Measurements from ENCODE around the gene JAM3. TPM values are rescaled to one million over a fixed set of nuclear protein-coding genes. Genes with fewer than 3 reads are reported as not detected.

JAM3 gene
- total RNA-seq, 1 donor from 2014 or later, result 101 TPM

DNA sequence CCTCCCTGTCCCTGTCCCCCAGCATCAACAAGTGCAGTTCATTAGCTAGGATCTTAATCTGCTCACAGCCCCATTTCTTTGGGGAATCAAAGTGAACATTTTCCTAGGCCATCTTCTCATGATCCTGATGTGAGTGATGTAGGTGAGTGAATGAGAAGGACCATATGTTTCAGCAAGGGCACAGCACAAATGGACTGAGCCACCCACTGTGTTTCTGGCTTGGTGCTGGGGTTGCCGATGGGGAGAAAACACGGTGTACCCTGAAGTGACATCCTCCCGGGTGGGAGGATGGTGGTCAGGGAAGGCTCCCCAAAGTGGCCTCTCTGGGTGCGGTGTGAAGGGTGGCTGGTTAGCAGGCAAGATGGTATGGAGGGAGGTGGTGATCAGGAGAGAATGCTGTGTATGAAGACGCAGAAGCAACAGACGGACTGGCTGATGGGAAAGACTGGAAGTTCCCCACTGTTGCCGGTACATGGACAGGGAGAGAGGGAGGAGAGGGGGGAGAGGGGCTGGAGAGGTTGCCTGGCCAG, 72.2 kb downstream of the JAM3 start:
- Mint-ChIP-seq H3K27me3 (ENCODE audit: unreplicated experiment) (peaks cover 12% of the 10 kb centered on the region), H3K4me3 (ENCODE audit: unreplicated experiment) (no peak overlapping the region), H3K27ac (ENCODE audit: unreplicated experiment) (no peak overlapping the region), H3K9me3 (ENCODE audit: unreplicated experiment) (peaks cover 11% of the 10 kb centered on the region), H3K36me3 (ENCODE audit: unreplicated experiment) (peaks cover 33% of the 10 kb centered on the region), H3K4me1 (ENCODE audit: low read depth, unreplicated experiment) (peaks cover 9% of the 10 kb centered on the region)
- DNase-seq, result no peak
- no peak for TF ChIP-seq CTCF (IDR thresholded peaks at IDR 0.05; ENCODE audit: partially characterized antibody, unreplicated experiment)

- no peak for DNase-seq
- Mint-ChIP-seq H3K27ac (ENCODE audit: unreplicated experiment) (no peak overlapping the region), H3K9me3 (ENCODE audit: unreplicated experiment) (peaks cover 8% of the 10 kb centered on the region), H3K27me3 (ENCODE audit: unreplicated experiment) (peaks cover 12% of the 10 kb centered on the region), H3K4me1 (ENCODE audit: low read depth, unreplicated experiment) (peaks cover 9% of the 10 kb centered on the region), H3K4me3 (ENCODE audit: unreplicated experiment) (no peak overlapping the region), H3K36me3 (ENCODE audit: unreplicated experiment) (peaks cover 33% of the 10 kb centered on the region)
- no peak for TF ChIP-seq CTCF (IDR thresholded peaks at IDR 0.05; ENCODE audit: partially characterized antibody, unreplicated experiment)
Measured at GRCh38 chr11:134142536-134142935, 73.7 kb downstream of the JAM3 start.

- peaks cover 11% of the 10 kb centered on the region for H3K27me3 Mint-ChIP-seq (ENCODE audit: unreplicated experiment)
- peaks cover 8% of the 10 kb centered on the region for H3K9me3 Mint-ChIP-seq (ENCODE audit: unreplicated experiment)
- no peak overlapping the region for H3K27ac Mint-ChIP-seq (ENCODE audit: unreplicated experiment)
- no peak for TF ChIP-seq CTCF (IDR thresholded peaks at IDR 0.05; ENCODE audit: partially characterized antibody, unreplicated experiment)
- peaks cover 33% of the 10 kb centered on the region for H3K36me3 Mint-ChIP-seq (ENCODE audit: unreplicated experiment)
- H3K4me1 Mint-ChIP-seq (ENCODE audit: low read depth, unreplicated experiment), result peaks cover 7% of the 10 kb centered on the region
- no peak overlapping the region for H3K4me3 Mint-ChIP-seq (ENCODE audit: unreplicated experiment)
- DNase-seq, result no peak
Measured at GRCh38 chr11:134143801-134144200, 74.9 kb downstream of the JAM3 start.

DNA sequence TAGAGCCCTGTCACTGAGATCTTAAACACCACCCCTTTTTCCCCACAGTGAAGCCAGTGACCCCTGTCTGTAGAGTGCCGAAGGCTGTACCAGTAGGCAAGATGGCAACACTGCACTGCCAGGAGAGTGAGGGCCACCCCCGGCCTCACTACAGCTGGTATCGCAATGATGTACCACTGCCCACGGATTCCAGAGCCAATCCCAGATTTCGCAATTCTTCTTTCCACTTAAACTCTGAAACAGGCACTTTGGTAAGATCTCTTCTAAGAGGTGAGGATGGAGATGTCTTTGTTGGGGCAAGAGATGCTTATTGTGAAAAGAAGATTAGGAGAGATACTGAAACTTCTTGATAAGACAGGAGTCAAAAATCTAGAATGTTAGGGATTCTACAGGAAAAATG, 75.9 kb downstream of the JAM3 start:
- no peak for TF ChIP-seq CTCF (IDR thresholded peaks at IDR 0.05; ENCODE audit: partially characterized antibody, unreplicated experiment)
- Mint-ChIP-seq H3K9me3 (ENCODE audit: unreplicated experiment) (peaks cover 8% of the 10 kb centered on the region), H3K27me3 (ENCODE audit: unreplicated experiment) (peaks cover 8% of the 10 kb centered on the region), H3K27ac (ENCODE audit: unreplicated experiment) (no peak overlapping the region), H3K4me1 (ENCODE audit: low read depth, unreplicated experiment) (peaks cover 2% of the 10 kb centered on the region), H3K4me3 (ENCODE audit: unreplicated experiment) (no peak overlapping the region), H3K36me3 (ENCODE audit: unreplicated experiment) (peaks cover 33% of the 10 kb centered on the region)
- no peak for DNase-seq

DNA sequence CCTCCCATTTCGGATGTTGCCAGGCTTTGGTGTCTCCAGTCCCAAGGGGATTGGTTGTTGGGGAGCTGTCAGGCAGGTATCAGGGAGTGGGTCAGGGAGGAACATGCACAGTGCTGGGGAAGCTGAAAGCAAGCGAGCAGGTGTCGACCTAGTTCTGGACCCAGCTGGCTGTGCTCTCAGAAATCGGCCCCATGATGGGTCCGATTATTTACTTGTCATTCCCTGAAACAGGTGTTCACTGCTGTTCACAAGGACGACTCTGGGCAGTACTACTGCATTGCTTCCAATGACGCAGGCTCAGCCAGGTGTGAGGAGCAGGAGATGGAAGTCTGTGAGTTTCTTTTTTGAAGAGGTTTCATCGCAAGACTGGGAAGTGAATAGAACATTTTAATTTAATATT, 76.8 kb downstream of the JAM3 start:
- H3K36me3 Mint-ChIP-seq (ENCODE audit: unreplicated experiment), result peaks cover 33% of the 10 kb centered on the region
- H3K27me3 Mint-ChIP-seq (ENCODE audit: unreplicated experiment), result peaks cover 8% of the 10 kb centered on the region
- H3K4me1 Mint-ChIP-seq (ENCODE audit: low read depth, unreplicated experiment), result peaks cover 2% of the 10 kb centered on the region
- no peak for TF ChIP-seq CTCF (IDR thresholded peaks at IDR 0.05; ENCODE audit: partially characterized antibody, unreplicated experiment)
- H3K4me3 Mint-ChIP-seq (ENCODE audit: unreplicated experiment), result no peak overlapping the region
- H3K9me3 Mint-ChIP-seq (ENCODE audit: unreplicated experiment), result peaks cover 8% of the 10 kb centered on the region
- H3K27ac Mint-ChIP-seq (ENCODE audit: unreplicated experiment), result no peak overlapping the region
- no peak for DNase-seq

Data from glutamatergic neuron (in vitro differentiated cells).